ENCODE measurements around the gene KCNQ2. TPM values are rescaled to one million over a fixed set of nuclear protein-coding genes. Genes with fewer than 3 reads are reported as not detected.
"Not testable (repeated sequence)": the region's sequence is repeated elsewhere in the genome, so short reads cannot be mapped to it uniquely, and the experiment has no call there.

Gene KCNQ2
- total and polyA plus RNA-seq, 8 donors: 0.03 to 2.2 (median 0.25) TPM; not detected in 5

DNA sequence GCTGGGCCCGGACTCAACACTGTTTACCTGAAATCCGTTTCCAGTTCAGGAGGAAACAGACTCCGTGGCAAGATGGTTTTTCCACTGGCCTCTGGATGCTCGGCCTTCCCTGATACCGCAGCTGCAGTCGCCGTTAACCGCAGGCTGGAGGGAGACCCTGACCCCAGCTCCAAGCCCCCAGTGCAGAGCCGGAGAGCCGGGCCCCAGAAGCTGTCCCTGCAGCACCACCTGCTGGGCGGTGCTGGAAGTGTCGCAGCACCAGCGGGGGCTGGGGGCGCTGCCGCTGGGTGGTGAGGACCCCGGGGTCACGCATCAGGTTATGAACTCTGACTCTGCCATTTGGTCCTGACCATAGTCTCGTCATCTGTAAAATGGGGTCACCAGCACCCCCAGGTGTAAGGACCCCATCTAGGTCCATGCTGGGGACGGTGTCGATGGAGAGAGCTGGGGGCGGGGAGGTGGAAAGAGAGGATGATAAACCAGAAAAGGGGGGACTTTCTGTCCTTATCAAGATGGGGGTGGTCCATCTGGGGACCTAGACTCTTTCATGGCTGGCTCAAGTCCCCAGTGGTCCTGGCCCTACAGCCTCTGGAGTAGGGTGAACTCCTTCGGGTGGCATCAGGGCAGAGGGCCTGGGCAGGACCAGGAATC is 90.5 kb downstream of the KCNQ2 start:
- intact Hi-C loops (cut with DNase I; ENCODE audit: low total_unique reads): loop anchor here (5.0 kb wide), 1 partner anchor 75 kb away; no protein-coding TSS in a partner anchor
- 18 to 30% (median 20%) methylated on average over 11 to 22 of the region's 22 CpGs for WGBS, 5 donors
- H3K36me3 ChIP-seq: no peaks in the 10 kb centered on the region
- peaks cover 15 to 79% (median 58%) of the 10 kb centered on the region in 3 donors for H3K27me3 ChIP-seq
- peaks cover 6 to 20% (median 17%) of the 10 kb centered on the region in 4 donors for H3K9me3 ChIP-seq
- H3K27ac ChIP-seq: no peak overlapping the region
- peak in 1 of 2 donors; percentile 59 for DNase-seq
- H3K4me1 ChIP-seq: peaks cover 0 to 5% (median 0%) of the 10 kb centered on the region in 4 donors
- no peak overlapping the region for H3K4me3 ChIP-seq
- no peak for TF ChIP-seq POLR2AphosphoS5 (IDR thresholded peaks at IDR 0.05)
- TF ChIP-seq POLR2A (IDR thresholded peaks at IDR 0.05): no peak
- TF ChIP-seq, protein P1, sequence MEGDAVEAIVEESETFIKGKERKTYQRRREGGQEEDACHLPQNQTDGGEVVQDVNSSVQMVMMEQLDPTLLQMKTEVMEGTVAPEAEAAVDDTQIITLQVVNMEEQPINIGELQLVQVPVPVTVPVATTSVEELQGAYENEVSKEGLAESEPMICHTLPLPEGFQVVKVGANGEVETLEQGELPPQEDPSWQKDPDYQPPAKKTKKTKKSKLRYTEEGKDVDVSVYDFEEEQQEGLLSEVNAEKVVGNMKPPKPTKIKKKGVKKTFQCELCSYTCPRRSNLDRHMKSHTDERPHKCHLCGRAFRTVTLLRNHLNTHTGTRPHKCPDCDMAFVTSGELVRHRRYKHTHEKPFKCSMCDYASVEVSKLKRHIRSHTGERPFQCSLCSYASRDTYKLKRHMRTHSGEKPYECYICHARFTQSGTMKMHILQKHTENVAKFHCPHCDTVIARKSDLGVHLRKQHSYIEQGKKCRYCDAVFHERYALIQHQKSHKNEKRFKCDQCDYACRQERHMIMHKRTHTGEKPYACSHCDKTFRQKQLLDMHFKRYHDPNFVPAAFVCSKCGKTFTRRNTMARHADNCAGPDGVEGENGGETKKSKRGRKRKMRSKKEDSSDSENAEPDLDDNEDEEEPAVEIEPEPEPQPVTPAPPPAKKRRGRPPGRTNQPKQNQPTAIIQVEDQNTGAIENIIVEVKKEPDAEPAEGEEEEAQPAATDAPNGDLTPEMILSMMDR (IDR thresholded peaks at IDR 0.05): peak in 5 of 7 experiments; percentile 64 to 88 (median 80)
- TF ChIP-seq EP300 (IDR thresholded peaks at IDR 0.05): no peak

DNA sequence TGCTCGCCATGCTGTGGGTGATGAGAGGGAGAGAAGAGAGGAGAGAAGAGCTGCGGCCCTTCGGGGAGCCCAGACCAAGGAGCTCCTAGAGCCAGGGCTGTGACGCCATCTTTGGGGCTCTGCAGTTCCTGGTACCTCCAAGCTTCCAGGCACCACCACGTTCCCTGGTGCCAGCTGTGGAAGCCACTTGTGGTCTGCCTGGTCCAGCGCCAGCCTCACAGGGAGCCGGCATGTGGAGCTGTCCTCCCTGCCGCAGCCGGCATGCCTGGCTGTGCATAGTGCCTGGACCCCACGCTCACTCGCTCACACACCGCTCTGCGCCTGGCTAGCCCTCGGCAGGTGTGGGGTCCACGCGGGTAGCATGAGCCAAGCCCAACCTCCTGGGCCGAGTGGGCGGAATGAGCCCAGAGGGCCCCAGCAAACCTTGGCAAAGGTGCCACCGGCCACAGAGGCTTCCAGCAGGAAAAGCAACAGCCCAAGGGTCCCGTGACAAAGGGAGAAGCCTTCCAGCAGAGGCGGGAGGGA is 92.0 kb downstream of the KCNQ2 start:
- DNase-seq: no peak
- TF ChIP-seq EP300 (IDR thresholded peaks at IDR 0.05) (no peak), POLR2A (IDR thresholded peaks at IDR 0.05) (no peak), POLR2AphosphoS5 (IDR thresholded peaks at IDR 0.05) (no peak)
- TF ChIP-seq, protein P1 (IDR thresholded peaks at IDR 0.05): no peak
- WGBS, 5 donors: 82 to 91% (median 89%) methylated on average over 7 to 21 of the region's 21 CpGs
- peaks cover 0 to 8% (median 5%) of the 10 kb centered on the region in 4 donors for H3K9me3 ChIP-seq
- H3K27ac ChIP-seq: no peak overlapping the region
- no peak overlapping the region for H3K4me3 ChIP-seq
- H3K27me3 ChIP-seq: peaks cover 19 to 94% (median 73%) of the 10 kb centered on the region in 3 donors
- H3K4me1 ChIP-seq: peaks cover 0 to 5% (median 0%) of the 10 kb centered on the region in 4 donors
- no peaks in the 10 kb centered on the region for H3K36me3 ChIP-seq
- intact Hi-C loops (cut with DNase I; ENCODE audit: low total_unique reads): loop anchor here (5.0 kb wide), 1 partner anchor 73 kb away; no protein-coding TSS in a partner anchor

DNA sequence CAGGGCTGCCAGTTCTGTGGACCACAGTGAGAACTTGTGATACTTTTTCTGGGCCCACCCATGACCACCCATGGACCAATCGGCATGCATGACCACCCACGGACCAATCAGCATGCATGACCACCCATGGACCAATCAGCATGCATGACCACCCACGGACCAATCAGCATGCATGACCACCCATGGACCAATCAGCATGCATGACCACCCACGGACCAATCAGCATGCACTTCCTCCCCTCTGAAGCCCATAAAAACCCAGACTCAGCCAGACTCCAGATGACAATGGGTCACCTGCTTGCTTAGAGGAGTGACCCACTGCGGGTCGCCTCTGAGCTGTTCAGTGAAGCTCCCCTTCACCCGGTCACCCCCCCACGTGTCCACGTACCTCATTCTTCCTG is 92.6 kb downstream of the KCNQ2 start:
- WGBS, 5 donors: 55 to 87% (median 83%) methylated on average over 4 to 9 of the region's 9 CpGs
- DNase-seq, H3K9me3 ChIP-seq, H3K4me1 ChIP-seq, H3K4me3 ChIP-seq, H3K27ac ChIP-seq, H3K36me3 ChIP-seq: not testable (repeated sequence)
- intact Hi-C loops (cut with DNase I; ENCODE audit: low total_unique reads): loop anchor here (5.0 kb wide), 1 partner anchor 73 kb away; no protein-coding TSS in a partner anchor
- H3K27me3 ChIP-seq: peaks cover 19 to 99% (median 79%) of the 10 kb centered on the region in 3 donors

DNA sequence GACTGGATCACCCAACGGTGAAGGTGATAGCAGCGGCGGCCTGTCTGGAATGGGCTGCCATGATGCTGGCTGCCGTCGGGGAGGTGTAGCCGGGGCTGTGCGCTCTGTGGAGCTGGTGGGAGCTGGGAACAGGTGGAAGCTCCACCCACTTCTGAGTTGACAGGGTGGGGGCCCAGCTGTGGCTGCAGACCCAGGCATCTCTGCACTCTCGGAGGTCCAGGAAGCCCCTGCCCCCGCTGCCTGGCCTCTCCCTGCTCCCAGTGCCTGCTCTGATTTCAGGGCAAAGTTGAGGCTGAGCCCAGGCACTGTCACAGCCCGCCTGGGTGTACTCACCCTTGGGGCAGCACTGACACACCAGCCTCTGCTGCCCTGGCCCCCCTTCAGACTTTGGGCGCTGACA is 93.2 kb downstream of the KCNQ2 start:
- DNase-seq: no peak
- 66 to 82% (median 67%) methylated on average over 9 to 11 of the region's 11 CpGs for WGBS, 5 donors
- H3K9me3 ChIP-seq: no peaks in the 10 kb centered on the region
- no peak overlapping the region for H3K27ac ChIP-seq
- peaks cover 19 to 100% (median 84%) of the 10 kb centered on the region in 3 donors for H3K27me3 ChIP-seq
- TF ChIP-seq POLR2AphosphoS5 (IDR thresholded peaks at IDR 0.05) (no peak), POLR2A (IDR thresholded peaks at IDR 0.05) (no peak), EP300 (IDR thresholded peaks at IDR 0.05) (no peak)
- TF ChIP-seq, protein P1 (IDR thresholded peaks at IDR 0.05): no peak
- H3K36me3 ChIP-seq: no peaks in the 10 kb centered on the region
- intact Hi-C loops (cut with DNase I; ENCODE audit: low total_unique reads): no loop called here
- peaks cover 0 to 5% (median 0%) of the 10 kb centered on the region in 4 donors for H3K4me1 ChIP-seq
- no peak overlapping the region for H3K4me3 ChIP-seq

All from stomach (tissue), 9 donors.